ENCODE results near the gene CCDC116.

The CCDC116 gene

GRCh38 chr22:21686193-21686608, 53.6 kb downstream of the CCDC116 start:
- DNase-seq (ENCODE audit: low read depth): no peak
- TF ChIP-seq, protein P1, sequence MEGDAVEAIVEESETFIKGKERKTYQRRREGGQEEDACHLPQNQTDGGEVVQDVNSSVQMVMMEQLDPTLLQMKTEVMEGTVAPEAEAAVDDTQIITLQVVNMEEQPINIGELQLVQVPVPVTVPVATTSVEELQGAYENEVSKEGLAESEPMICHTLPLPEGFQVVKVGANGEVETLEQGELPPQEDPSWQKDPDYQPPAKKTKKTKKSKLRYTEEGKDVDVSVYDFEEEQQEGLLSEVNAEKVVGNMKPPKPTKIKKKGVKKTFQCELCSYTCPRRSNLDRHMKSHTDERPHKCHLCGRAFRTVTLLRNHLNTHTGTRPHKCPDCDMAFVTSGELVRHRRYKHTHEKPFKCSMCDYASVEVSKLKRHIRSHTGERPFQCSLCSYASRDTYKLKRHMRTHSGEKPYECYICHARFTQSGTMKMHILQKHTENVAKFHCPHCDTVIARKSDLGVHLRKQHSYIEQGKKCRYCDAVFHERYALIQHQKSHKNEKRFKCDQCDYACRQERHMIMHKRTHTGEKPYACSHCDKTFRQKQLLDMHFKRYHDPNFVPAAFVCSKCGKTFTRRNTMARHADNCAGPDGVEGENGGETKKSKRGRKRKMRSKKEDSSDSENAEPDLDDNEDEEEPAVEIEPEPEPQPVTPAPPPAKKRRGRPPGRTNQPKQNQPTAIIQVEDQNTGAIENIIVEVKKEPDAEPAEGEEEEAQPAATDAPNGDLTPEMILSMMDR (IDR thresholded peaks at IDR 0.05; ENCODE audit: control insufficient read depth, extremely low read depth, insufficient read depth): no peak
- H3K4me3 ChIP-seq (ENCODE audit: low read depth, low read length): no peak overlapping the region
